Renal cortical epithelial cell (primary cell): ENCODE measurements around the gene TDRD10. TPM values are rescaled to one million over a fixed set of nuclear protein-coding genes. Genes with fewer than 3 reads are reported as not detected.

Source experiments
- DNase-seq: peaks from one replicate; pipeline ENCODE4 v3.0.0-alpha.2; 2011; ENCODE audit warnings: low read depth
- total RNA-seq: library from RNA; depleted of rRNA; stranded (reverse); fragments of >200 nt; gene quantifications from 2 replicates; pipeline ENCODE4 v1.2.3, GENCODE V29; 2014

Gene TDRD10
- total RNA-seq, 1 donor from 2014 or later: 0.10 TPM

GRCh38 chr1:154578058-154578418 lies 76.0 kb downstream of the TDRD10 start:
- DNase-seq: no peak

GRCh38 chr1:154579374-154579773 lies 77.4 kb downstream of the TDRD10 start:
- DNase-seq: no peak

- DNase-seq: no peak
Measured at GRCh38 chr1:154581766-154582165, 79.7 kb downstream of the TDRD10 start.

DNA sequence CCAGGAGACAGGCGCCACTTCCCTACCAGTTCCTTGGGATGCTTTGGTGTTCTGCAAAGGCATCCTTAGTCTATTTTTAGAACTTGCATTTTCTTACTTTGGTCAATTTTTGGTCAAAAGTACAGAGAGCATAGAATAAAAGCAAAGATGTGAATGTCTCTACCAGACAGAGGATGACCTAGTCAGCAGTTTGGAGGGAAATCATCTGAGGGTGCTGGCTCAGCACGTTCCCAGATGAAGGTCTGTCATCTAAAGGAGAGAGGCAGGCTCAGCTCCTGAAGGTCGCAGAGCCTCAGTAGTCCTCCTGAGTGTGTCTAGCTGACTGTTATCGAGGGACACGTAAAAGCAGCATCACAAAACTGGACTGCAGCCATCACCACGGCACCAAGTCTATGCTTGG lies 80.9 kb downstream of the TDRD10 start:
- DNase-seq: no peak

GRCh38 chr1:154583773-154584172 lies 81.8 kb downstream of the TDRD10 start:
- DNase-seq: no peak

DNA sequence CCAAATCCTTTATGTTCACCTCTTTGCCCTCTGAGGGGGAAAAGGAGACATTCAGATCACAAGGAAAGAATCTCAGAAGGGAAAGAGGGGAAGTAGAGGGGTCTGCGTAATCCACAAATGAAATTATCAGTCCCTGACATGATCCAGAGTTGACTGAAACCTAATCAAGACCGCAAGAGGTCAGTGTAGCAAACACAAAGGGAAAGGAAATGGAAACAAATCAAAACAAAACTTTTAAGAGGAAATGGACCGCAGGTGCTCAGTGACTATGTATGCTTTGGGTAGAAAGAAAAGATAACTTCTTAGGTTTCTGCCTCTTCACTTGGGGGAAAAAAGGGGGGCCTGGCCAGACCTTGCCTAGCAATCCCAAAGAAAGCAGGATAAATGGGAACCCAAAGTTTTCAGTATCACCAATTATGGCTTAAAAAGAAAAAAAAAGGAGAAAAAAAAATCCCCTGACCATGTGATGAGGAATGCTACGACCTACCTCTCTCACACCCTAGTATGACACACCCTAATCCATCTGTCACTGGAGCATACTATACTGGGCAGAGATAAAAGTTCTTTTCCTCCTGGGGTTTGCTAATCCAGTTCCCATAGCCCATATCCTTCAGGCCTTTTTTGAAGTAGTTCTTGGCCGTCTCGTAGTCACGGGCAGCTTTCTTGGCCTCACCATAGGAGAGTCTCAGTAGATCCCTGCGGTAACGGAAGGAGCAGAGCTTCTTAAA lies 82.4 kb downstream of the TDRD10 start:
- DNase-seq: no peak

GRCh38 chr1:154586231-154586630 lies 84.2 kb downstream of the TDRD10 start:
- DNase-seq: no peak

- no peak for DNase-seq
Measured at GRCh38 chr1:154586641-154587040, 84.6 kb downstream of the TDRD10 start.

GRCh38 chr1:154589780-154590179 lies 87.8 kb downstream of the TDRD10 start:
- no peak for DNase-seq

GRCh38 chr1:154590756-154591155 lies 88.7 kb downstream of the TDRD10 start:
- DNase-seq: no peak

- no peak for DNase-seq
Measured at GRCh38 chr1:154591206-154591605, 89.2 kb downstream of the TDRD10 start.

DNA sequence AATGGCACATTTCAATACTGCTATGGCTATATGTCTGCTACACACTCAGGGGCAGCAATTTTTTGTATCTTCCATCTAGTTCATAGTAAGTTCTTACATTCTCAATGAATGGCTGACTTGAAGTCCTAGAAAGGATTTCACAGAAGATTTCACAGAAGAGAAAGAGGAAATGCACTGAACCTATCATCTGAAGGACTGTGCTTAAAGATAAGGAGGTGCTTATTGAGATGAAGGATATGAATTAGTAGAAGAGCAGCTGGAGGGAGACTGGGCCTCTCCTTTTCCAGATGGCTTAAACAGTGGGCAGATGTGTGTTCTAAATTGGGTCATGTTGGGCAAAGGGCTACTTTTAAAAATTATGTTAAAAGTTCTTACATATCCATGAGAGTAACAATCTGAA lies 91.4 kb downstream of the TDRD10 start:
- DNase-seq: no peak

DNA sequence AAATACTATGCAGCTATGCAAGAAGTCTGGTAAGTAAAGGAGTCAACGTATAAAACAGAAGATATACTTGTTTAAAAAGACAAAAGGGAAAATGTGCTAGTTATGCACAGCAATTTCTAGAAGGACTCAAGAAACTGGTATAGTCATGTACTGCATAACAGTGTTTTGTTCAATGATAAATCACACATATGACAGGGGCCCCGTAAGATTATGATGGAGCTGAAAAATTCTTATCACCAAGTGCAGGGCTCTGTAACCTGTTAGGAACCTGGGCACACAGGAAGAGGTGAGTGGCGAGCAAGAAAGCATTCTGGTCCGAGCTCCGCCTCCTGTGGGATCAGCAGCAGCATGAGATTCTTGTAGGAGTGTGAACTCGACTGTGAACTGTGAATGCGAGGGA lies 92.8 kb downstream of the TDRD10 start:
- no peak for DNase-seq

DNA sequence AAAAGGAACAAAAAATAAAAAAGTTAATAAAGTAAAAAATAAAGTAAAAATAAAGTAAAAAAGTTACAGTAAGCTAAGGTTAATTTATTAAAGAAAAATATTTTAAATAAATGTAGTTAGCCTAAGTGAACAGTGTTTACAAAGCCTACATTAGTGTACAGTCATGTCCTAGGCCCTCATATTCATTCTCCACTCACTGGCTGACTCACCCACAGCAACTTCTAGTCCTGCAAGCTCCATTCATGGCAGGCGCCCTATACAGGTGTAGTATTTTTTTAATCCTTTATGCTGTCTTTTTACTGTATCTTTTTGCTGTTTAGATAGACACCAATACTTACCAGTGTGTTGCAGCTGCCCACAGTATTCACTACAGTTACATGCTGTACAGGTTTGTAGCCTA lies 93.6 kb downstream of the TDRD10 start:
- DNase-seq: peak; percentile 40

Other genes with a start within 250 kb of the TDRD10 start
- 46.1 and 132 TPM in 2 replicates for gene HAX1, start 229.6 kb upstream of the TDRD10 start, total RNA-seq
- gene AQP10, start 181.1 kb upstream of the TDRD10 start, total RNA-seq: not detected in 2 replicates
- 46.3 and 58.7 TPM in 2 replicates for gene ATP8B2, start 176.7 kb upstream of the TDRD10 start, total RNA-seq
- gene IL6R, start 96.9 kb upstream of the TDRD10 start, total RNA-seq: 13.9 and 14.6 TPM in 2 replicates
- 0.17 and 0.35 TPM in 2 replicates for gene SHE, start 193 bp downstream of the TDRD10 start, total RNA-seq
- gene UBE2Q1, start 56.4 kb downstream of the TDRD10 start, total RNA-seq: 19.1 and 41.2 TPM in 2 replicates
- 0.17 and 0.55 TPM in 2 replicates for gene CHRNB2, start 65.6 kb downstream of the TDRD10 start, total RNA-seq
- gene ADAR, start 106.0 kb downstream of the TDRD10 start, total RNA-seq: 69.3 and 142 TPM in 2 replicates